ENCODE results near the gene GAGE12J.
"Not testable (repeated sequence)": the region's sequence is repeated elsewhere in the genome, so short reads cannot be mapped to it uniquely, and the experiment has no call there.

The GAGE12J gene, protein sequence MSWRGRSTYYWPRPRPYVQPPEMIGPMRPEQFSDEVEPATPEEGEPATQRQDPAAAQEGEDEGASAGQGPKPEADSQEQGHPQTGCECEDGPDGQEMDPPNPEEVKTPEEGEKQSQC

DNA sequence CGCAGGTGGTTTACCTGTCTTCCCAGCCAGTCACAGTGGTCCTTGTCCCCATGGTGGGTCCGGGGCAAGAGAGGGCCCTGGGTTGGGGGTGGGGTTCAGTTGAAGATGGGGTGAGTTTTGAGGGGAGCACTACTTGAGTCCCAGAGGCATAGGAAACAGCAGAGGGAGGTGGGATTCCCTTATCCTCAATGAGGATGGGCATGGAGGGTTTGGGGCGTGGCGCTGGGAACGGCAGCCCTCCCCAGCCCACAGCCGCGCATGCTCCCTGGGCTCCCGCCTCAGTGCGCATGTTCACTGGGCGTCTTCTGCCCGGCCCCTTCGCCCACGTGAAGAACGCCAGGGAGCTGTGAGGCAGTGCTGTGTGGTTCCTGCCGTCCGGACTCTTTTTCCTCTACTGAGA, at the start of gene GAGE12J:
TSS of gene GAGE12J (plus strand) at position 301 of the 400 bp plus-strand sequence. CDS start 1,157 bp downstream, outside the sequence.
- not testable (repeated sequence) for FAIRE-seq

DNA sequence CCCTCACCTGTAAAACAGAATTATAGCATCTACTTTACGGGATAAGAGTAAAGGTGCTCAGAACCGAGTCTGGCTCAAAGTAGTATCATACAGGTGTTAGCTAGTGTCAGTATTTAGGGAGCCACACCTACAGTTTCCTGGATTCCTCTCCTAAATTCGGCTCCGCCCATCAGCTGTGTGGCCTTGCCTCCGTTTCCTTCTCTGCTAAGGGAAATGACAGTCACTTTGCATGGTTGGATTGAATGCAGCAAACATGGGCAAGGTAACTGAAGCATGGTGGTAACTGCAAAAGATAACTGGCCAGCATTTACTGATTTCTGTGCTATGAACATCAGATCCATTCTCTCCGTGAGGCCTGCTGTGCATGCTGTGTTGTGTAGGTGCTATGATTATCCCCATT, 49.4 kb upstream of the GAGE12J start:
- FAIRE-seq: no peak

- FAIRE-seq: no peak
Measured at GRCh38 chrX:49273181-49273727, 48.6 kb upstream of the GAGE12J start.

DNA sequence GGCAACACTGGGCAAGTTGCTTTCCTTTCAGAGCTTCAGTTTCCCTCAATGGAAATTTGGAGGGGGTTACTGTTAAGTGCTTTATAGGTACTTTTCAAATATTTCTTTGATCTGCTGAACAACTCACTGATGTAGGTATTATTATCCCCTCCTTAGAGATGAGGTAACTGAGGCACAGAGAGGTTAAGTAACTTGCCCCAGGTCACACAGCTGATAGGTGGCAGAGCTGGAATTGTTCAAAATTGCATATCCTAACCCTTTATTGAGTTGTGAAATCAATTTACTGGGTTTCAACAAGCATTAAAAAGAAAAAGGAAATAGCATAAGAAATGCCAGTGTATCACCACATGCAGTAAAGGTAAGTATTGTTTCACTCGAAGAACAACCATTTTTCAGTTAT, 45.6 kb upstream of the GAGE12J start:
- FAIRE-seq: no peak

DNA sequence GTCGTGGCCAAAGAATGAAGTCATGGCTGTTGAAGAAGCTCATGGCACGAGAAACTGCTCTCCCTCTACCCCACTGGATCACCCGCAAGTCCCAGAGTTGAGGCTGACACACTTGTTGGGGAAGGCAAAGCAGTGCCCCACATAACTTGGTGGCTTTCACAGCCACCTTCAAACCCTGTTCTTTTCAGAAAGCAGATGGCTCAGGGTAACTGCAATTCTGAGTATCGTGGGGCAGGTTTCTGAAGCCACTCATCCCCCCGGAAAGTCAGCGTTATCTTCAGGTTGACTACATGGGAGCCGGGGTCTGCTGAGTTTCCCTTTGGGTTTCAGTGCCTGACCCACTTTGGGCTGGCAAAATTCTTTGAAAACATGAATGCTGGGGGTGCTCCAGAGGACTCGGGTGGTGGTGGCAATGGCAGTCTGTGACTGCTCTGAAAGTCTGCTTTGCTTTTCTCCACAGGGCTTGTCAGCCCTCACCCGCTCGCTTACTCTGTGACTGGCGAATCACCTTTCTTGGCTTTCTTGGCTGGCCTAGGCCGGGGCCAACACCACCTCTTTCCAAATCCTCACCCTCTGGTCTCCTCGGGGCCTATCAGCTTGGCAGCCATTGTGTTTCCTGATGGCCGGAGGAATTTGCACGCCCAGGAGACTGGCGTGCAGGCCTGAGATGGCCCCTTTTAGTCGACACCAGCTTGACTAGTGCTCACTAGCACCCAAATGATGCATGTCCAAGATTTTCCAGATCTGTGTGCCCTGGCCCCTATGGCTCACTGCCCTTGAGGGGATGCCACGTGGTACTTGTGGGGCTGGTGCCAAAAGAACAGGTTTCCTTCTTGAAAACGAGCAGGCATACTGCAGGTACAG, 44.9 kb upstream of the GAGE12J start:
- FAIRE-seq: no peak

DNA sequence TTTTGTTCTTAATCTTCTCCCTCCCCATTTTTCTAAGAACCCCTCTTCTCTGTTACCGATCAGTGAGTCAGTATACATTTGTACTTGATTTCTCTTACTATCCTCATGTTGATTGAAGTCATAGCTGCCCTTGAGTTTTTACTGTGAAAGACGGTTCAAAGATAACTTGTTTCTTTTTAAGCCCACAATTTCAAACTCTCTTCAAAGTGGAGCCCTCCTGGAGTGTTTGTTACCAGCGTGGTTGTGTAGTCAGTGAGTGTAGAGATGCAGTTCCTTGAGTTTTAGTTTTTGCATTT, 44.4 kb upstream of the GAGE12J start:
- FAIRE-seq: no peak

DNA sequence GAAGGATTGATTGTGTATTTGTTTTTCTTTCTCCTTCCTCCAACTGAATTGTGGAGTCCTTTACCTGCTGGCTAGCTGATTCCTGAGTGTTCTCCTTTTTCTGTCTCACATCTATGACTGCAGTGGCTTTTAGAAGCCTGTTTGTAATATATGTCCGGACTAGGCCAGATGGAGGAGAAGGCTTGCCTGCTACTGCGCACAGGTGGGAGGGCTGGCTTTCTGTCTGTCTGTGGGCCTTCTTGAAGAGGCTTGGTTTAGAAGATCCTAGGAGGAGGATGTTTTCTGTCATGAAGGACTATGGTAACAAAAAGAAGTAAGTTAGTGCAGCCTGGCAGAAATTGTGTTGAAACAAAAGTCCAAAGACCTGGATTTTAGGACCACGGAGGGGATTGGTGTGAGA, 43.8 kb upstream of the GAGE12J start:
- no peak for FAIRE-seq

DNA sequence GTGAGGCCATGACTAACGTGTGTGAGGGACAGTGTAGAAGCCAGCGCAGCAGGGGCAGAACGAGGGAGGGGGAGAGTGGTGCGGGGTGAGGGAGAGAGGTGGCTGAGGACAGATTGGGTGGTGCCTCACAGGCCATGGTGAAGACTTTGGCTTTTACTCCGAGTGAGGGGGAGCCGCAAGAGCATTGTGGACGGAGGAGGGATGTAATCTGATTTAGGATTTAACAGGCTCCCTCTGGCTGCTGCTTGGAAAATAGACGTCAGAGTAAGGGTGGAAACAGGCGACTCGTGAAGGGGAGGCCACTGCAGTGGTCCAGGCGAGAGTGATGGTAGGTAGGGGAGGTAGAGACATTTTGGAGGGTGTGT, 39.2 kb upstream of the GAGE12J start:
- FAIRE-seq: no peak

DNA sequence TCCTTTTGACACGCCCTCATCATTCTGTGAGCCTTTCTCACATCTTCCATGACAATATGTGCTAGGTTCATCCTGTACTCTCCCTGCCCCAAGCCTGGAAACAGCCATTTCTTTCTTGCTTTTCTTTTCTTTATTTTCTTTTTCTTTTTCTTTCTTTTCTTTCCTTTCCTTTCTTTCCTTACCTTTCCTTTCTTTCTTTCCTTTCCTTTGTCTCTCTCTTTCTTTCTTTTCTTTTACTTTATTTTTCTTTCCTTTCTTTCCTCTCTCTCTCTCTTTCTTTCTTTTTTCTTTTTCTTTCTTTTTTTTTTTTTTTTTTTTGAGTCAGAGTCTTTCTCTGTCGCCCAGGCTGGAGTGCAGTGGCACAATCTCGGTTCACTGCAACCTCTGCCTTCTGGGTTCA, 37.6 kb upstream of the GAGE12J start:
- FAIRE-seq: no peak

GRCh38 chrX:49286136-49286535, 35.7 kb upstream of the GAGE12J start:
- no peak for FAIRE-seq

DNA sequence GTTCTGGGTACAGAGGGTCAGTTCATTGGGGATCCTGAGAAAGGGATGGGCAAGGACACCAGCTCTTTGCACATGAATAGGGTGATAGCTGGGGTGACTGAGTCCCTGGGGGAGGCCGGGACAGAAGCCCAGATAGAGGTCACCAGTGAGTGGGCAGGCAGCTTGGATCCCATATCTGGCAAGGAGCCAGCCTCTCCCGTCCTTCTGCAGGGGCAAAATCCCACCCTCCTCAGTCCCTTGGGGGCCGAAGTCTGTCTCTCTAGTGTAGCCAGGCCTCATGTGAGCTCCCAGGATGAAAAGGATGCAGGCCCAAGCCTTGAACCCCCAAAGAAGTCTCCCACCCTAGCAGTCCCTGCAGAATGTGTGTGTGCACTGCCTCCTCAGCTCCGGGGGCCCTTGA, 35.3 kb upstream of the GAGE12J start:
- no peak for FAIRE-seq

DNA sequence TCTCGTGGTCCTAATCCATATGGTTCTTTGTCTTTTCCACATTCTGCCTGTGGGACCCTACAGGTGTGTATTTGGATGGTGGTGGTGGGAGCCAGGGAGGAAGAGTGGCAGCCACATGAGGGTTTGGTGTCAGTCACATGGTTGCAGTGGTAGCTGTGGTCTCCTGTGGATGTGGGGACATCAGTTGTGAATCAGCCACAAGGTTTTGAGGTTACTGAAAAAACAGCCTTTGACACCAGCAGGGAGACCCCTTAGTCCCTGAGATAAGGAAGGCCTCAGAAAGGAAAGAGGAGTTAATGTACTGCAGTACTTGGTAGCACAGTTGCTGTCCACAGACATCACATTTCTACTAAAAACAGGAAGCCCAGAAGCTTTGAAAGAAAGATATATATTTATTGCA, 34.2 kb upstream of the GAGE12J start:
- no peak for FAIRE-seq

- FAIRE-seq: no peak
Measured at GRCh38 chrX:49290215-49290614, 31.6 kb upstream of the GAGE12J start.

- FAIRE-seq: no peak
Measured at GRCh38 chrX:49291615-49292337, 30.1 kb upstream of the GAGE12J start.

GRCh38 chrX:49292400-49293362, 29.2 kb upstream of the GAGE12J start:
- FAIRE-seq: no peak

DNA sequence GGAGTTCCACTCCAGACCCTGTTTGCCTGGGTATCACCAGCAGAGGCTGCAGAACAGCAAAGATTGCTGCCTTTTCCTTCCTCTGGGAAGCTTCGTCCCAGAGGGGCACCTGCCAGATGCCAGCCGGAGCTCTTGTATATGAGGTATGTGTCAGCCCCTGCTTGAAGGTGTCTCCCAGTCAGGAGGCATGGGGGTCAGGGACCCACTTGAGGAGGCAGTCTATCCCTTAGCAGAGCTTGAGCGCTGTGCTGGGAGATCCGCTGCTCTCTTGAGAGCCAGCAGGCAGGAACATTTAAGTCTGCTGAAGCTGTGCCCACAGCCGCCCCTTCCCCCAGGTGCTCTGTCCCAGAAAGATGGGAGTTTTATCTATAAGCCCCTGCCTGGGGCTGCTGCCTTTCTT, 22.5 kb upstream of the GAGE12J start:
- FAIRE-seq: not testable (repeated sequence)

DNA sequence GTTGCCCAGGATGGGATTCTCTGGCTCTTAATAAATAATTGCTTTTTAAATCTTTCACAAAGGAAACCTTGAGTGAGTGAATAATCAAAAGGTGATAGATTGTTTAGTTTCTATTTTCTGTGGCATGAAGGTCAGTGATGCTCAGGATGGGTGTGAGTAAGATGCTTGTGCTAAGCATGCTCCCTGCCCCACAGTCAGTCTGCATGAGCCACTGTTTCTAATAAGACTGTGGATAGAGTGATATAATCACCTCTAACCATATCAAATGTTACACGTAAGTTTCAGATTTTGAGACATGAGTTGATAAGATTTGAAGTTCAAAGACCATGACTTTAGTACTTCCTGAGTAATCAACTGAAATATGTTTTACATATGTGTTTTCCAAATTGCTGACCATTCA, 21.1 kb upstream of the GAGE12J start:
- FAIRE-seq: no peak

- no peak for FAIRE-seq
Measured at GRCh38 chrX:49303346-49303745, 18.5 kb upstream of the GAGE12J start, which contains the start of gene GAGE10. Gene GAGE10, plus strand, starts transcription at chrX:49303646. Its CDS starts 1,214 bp downstream, at chrX:49304860.

- not testable (repeated sequence) for FAIRE-seq
Measured at GRCh38 chrX:49307775-49308174, 14.1 kb upstream of the GAGE12J start.

DNA sequence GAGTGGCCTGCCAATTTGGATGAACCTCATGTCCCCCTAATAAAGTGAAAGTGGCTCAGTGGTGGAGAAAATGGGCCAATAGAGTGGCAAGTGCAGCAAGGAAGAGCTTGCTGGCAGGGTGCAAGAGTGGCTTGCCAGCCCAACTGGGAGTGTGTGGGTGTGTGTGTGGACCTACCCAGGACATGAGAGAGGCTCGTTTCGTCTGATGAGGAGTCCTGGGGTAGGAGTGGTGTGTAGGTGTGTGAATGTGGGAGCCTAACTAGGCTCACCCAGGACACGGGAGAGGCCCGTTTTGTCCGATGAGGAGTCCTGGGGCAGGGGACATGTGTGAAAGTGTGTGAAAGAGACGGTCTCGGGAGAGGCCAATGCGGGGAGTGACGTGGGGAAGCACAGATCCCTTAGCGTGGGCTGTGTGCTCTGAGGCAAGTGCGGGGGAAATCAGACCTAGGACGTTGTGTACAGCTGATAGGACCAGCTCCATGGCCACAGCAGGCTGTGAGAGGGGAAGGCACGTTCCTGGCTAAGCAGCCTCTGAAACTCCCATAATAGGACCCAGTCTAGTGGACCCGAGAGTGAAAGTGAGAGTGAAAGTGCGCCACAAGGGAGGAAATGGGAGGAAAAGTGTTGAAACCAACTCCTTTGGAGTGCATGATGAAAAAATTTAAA, 13.1 kb upstream of the GAGE12J start:
- no peak for FAIRE-seq

- peak; percentile 83 for FAIRE-seq
Measured at GRCh38 chrX:49309401-49309981, 12.3 kb upstream of the GAGE12J start.

Data from endometrium (tissue), 2 donors.